SK-N-SH (cell line): ENCODE results near the gene ANKMY2. TPM values are rescaled to one million over a fixed set of nuclear protein-coding genes. Genes with fewer than 3 reads are reported as not detected.

Experiments
- CTCF ChIA-PET: fragments of 300-600, 350-600 bp; formaldehyde crosslinking; extraction: SDS; loops from one replicate; lab custom pipeline; 2021; lab: Yijun Ruan, JAX
- POLR2A ChIA-PET: fragments of 350-600 bp; sonication (Branson Sonifier 250); formaldehyde crosslinking; extraction: SDS; loops from one replicate; lab custom pipeline; 2020; ENCODE audit warnings: antibody characterized with exemption, inconsistent platforms; lab: Yijun Ruan, JAX
- DNase-seq: peaks from one replicate; pipeline ENCODE4 v3.0.0; 2012
- H2AFZ ChIP-seq: fragments of 200-600 bp; sonication (generic); 2 replicates; pipeline ENCODE4 v1.8.1; 2016; ENCODE audit warnings: antibody characterized with exemption, mild to moderate bottlenecking, low read depth
- H3F3A ChIP-seq: fragments of 200-600 bp; sonication (generic); replicated peaks from 2 replicates; pipeline ENCODE3; 2016; ENCODE audit warnings: antibody characterized with exemption, mild to moderate bottlenecking; ENCODE audit not compliant: insufficient read depth
- H3K27ac ChIP-seq, 2 experiments: fragments of 200-500 bp in 1 of 2; fragments of 200-600 bp in 1 of 2; sonication (Bioruptor generic) in 1 of 2; sonication (generic), shearing (Covaris generic) in 1 of 2; 2 replicates each; pipeline versions ENCODE4 v1.5.1 to v1.6.1; 2014 to 2016; ENCODE audit warnings: low read depth in 2 of 2, inconsistent platforms in 1 of 2, low read length in 1 of 2, mild to moderate bottlenecking in 1 of 2, mixed read lengths in 1 of 2
- H3K27me3 ChIP-seq: fragments of 200-600 bp; sonication (generic), shearing (Covaris generic); 2 replicates; pipeline ENCODE4 v1.6.1; 2016; ENCODE audit warnings: mixed run types; ENCODE audit not compliant: insufficient read depth
- H3K36me3 ChIP-seq, 2 experiments: fragments of 200-500 bp in 1 of 2; fragments of 200-600 bp in 1 of 2; sonication (Bioruptor generic) in 1 of 2; sonication (generic) in 1 of 2; replicated peaks in 1 of 2; 2 replicates each; pipeline versions ENCODE3 to v1.5.1; 2014 to 2016; ENCODE audit warnings: low read length in 1 of 2, mild to moderate bottlenecking in 1 of 2; ENCODE audit not compliant: insufficient read depth in 2 of 2, control insufficient read depth in 1 of 2
- H3K4me1 ChIP-seq, 2 experiments: fragments of 200-500 bp in 1 of 2; fragments of 200-600 bp in 1 of 2; sonication (Bioruptor generic) in 1 of 2; sonication (generic), shearing (Covaris generic) in 1 of 2; 2 replicates each; pipeline versions ENCODE4 v1.5.1 to v1.6.1; 2014 to 2016; ENCODE audit warnings: low read depth in 1 of 2, low read length in 1 of 2, mixed run types in 1 of 2; ENCODE audit not compliant: insufficient read depth in 2 of 2, control insufficient read depth in 1 of 2
- H3K4me2 ChIP-seq: fragments of 200-600 bp; sonication (generic), shearing (Covaris generic); 2 replicates; pipeline ENCODE4 v1.6.1; 2017; ENCODE audit warnings: mixed run types
- H3K4me3 ChIP-seq, 2 experiments: fragments of 200-500 bp in 1 of 2; fragments of 200-600 bp in 1 of 2; sonication (Bioruptor generic) in 1 of 2; sonication (generic), shearing (Covaris generic) in 1 of 2; 2 replicates each; pipeline versions ENCODE4 v1.5.1 to v1.8.1; 2014 to 2016; ENCODE audit warnings: low read depth in 2 of 2, inconsistent platforms in 1 of 2, low read length in 1 of 2, mild to moderate bottlenecking in 1 of 2, mixed read lengths in 1 of 2, moderate library complexity in 1 of 2
- H3K79me2 ChIP-seq: fragments of 200-600 bp; sonication (generic); 2 replicates; pipeline ENCODE4 v1.8.1; 2017; ENCODE audit warnings: mild to moderate bottlenecking; ENCODE audit not compliant: insufficient read depth
- H3K9ac ChIP-seq: fragments of 200-600 bp; sonication (generic); 2 replicates; pipeline ENCODE4 v1.6.1; 2017; ENCODE audit warnings: mixed run types
- H3K9me2 ChIP-seq: fragments of 200-600 bp; sonication (generic); 2 replicates; pipeline ENCODE4 v1.6.1; 2017; ENCODE audit warnings: mixed run types
- H3K9me3 ChIP-seq: fragments of 200-600 bp; sonication (generic); 2 replicates; pipeline ENCODE4 v1.6.1; 2017; ENCODE audit warnings: mixed run types, mild to moderate bottlenecking, moderate library complexity
- H4K20me1 ChIP-seq: fragments of 200-600 bp; sonication (generic); 2 replicates; pipeline ENCODE4 v1.6.1; 2017; ENCODE audit warnings: mild to moderate bottlenecking, mixed run types; ENCODE audit not compliant: insufficient read depth
- EP300 ChIP-seq, 2 experiments: IDR thresholded peaks; 2 replicates each; pipeline versions ENCODE4 v1.4.0 to v1.6.1; 2012; ENCODE audit warnings: borderline replicate concordance in 1 of 2, low read depth in 1 of 2, low read length in 1 of 2
- FOXJ3 ChIP-seq: sonication (generic); formaldehyde crosslinking; IDR thresholded peaks from 2 replicates; pipeline ENCODE4 v1.5.1; 2020; ENCODE audit warnings: mild to moderate bottlenecking, missing genetic modification reagents
- GABPA ChIP-seq: IDR thresholded peaks from 2 replicates; pipeline ENCODE4 v1.4.0; 2012; ENCODE audit warnings: low read depth, mild to moderate bottlenecking
- JUND ChIP-seq: IDR thresholded peaks from 2 replicates; pipeline ENCODE4 v1.4.0; 2012
- MEF2A ChIP-seq: IDR thresholded peaks from 2 replicates; pipeline ENCODE4 v1.4.0; 2012; ENCODE audit warnings: low read depth, borderline replicate concordance
- MXI1 ChIP-seq: IDR thresholded peaks from 2 replicates; pipeline ENCODE4 v1.6.1; 2012; ENCODE audit warnings: mild to moderate bottlenecking, low read depth, low read length, improper control_type of control experiment
- NFIC ChIP-seq: IDR thresholded peaks from 2 replicates; pipeline ENCODE4 v1.4.0; 2012; ENCODE audit warnings: borderline replicate concordance
- RXRA ChIP-seq: IDR thresholded peaks from 2 replicates; pipeline ENCODE4 v1.4.0; 2012; ENCODE audit warnings: low read depth, mild to moderate bottlenecking, borderline replicate concordance
- SMC3 ChIP-seq: IDR thresholded peaks from 2 replicates; pipeline ENCODE4 v1.6.1; 2012; ENCODE audit warnings: low read depth, low read length, improper control_type of control experiment
- TAF1 ChIP-seq: IDR thresholded peaks from 2 replicates; pipeline ENCODE4 v1.6.1; 2012; ENCODE audit warnings: low read depth, mild to moderate bottlenecking, low read length, moderate library complexity, borderline replicate concordance
- TCF12 ChIP-seq: IDR thresholded peaks from 2 replicates; pipeline ENCODE4 v1.4.0; 2012
- TEAD4 ChIP-seq: IDR thresholded peaks from 2 replicates; pipeline ENCODE4 v1.4.0; 2012; ENCODE audit warnings: mild to moderate bottlenecking, borderline replicate concordance; ENCODE audit not compliant: insufficient read depth
- YY1 ChIP-seq: IDR thresholded peaks from 2 replicates; pipeline ENCODE4 v1.4.0; 2012; ENCODE audit warnings: low read depth, mild to moderate bottlenecking
- WGBS: methylation state at CpG from one replicate; pipeline ENCODE4 v1.1.6; 2017; ENCODE audit warnings: low lambda C conversion rate; 5-methylcytosine and 5-hydroxymethylcytosine counted together
- polyA plus RNA-seq, 3 experiments: library from polyadenylated mRNA; depleted of rRNA; stranded (reverse); fragments of >200 nt; gene quantifications; 2 replicates each; pipeline ENCODE4 v1.2.3, GENCODE V29; 2012
- TF ChIP-seq, protein P1 (sequence below): fragments of 150-350 bp; IDR thresholded peaks from 2 replicates; pipeline ENCODE4 v1.6.1; 2016; ENCODE audit warnings: mild to moderate bottlenecking, low read depth, low read length
- TF ChIP-seq, protein P2 (sequence below): IDR thresholded peaks from 2 replicates; pipeline ENCODE4 v1.4.0; 2012; ENCODE audit warnings: low read depth, borderline replicate concordance
- TF ChIP-seq, protein P3 (sequence below): fragments of 150-350 bp; IDR thresholded peaks from 2 replicates; pipeline ENCODE4 v1.6.1; 2017; ENCODE audit warnings: antibody characterized with exemption, low read length, low read depth, borderline replicate concordance
- TF ChIP-seq, protein P4 (sequence below): IDR thresholded peaks from 2 replicates; pipeline ENCODE4 v1.4.0; 2012; ENCODE audit warnings: low read depth, borderline replicate concordance

Gene ANKMY2
- polyA plus RNA-seq, 1 of the 3 experiments (the other 2 are of a cell fraction), result 15.8 TPM

DNA sequence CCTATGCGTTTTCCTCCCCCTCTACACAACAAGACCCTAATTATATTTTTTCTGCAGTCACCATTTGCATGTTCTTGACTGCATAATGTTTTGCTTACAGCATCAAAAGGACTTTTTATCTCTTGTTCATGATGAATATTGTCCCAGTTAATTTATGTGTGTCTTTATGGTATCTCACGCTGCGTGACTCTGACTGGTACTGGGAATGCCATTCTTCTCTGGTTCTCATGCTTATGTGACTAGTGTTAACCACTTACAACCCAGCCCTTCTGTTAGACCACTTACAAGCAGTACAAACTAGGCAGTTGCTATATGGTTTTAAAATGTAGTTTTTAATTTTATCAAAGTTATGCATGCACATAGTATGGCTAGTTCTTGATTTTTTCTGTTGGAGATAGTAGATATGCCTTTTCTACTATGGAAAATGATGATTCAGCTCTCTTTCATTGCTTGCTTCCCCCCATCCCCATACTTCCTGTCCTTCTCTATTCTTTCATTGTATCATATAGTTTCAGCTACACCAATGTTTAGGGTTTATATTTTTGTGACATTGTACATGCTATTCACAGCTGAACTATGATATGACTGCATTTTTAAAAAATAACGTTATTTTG, 25.3 kb upstream of the ANKMY2 start:
- no peak for DNase-seq
- H3K36me3 ChIP-seq, result peaks cover 16 to 23% of the 10 kb centered on the region in 2 experiments
- no peaks in the 10 kb centered on the region for H3K27me3 ChIP-seq
- no peak overlapping the region for H2AFZ ChIP-seq
- TF ChIP-seq EP300 (IDR thresholded peaks at IDR 0.05; ENCODE audit: borderline replicate concordance in 1 of 2, low read depth in 1 of 2, low read length in 1 of 2) (no peak), RXRA (no peak), TCF12 (no peak), NFIC (no peak), TAF1 (no peak), SMC3 (no peak), JUND (no peak), YY1 (no peak), MEF2A (no peak), MXI1 (no peak), TEAD4 (no peak), FOXJ3 (CRISPR knock-in tag) (no peak), GABPA (no peak)
- TF ChIP-seq, protein P1, sequence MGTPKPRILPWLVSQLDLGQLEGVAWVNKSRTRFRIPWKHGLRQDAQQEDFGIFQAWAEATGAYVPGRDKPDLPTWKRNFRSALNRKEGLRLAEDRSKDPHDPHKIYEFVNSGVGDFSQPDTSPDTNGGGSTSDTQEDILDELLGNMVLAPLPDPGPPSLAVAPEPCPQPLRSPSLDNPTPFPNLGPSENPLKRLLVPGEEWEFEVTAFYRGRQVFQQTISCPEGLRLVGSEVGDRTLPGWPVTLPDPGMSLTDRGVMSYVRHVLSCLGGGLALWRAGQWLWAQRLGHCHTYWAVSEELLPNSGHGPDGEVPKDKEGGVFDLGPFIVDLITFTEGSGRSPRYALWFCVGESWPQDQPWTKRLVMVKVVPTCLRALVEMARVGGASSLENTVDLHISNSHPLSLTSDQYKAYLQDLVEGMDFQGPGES, result no peak
- TF ChIP-seq, protein P2, sequence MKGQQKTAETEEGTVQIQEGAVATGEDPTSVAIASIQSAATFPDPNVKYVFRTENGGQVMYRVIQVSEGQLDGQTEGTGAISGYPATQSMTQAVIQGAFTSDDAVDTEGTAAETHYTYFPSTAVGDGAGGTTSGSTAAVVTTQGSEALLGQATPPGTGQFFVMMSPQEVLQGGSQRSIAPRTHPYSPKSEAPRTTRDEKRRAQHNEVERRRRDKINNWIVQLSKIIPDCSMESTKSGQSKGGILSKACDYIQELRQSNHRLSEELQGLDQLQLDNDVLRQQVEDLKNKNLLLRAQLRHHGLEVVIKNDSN, result no peak
- TF ChIP-seq, protein P3, sequence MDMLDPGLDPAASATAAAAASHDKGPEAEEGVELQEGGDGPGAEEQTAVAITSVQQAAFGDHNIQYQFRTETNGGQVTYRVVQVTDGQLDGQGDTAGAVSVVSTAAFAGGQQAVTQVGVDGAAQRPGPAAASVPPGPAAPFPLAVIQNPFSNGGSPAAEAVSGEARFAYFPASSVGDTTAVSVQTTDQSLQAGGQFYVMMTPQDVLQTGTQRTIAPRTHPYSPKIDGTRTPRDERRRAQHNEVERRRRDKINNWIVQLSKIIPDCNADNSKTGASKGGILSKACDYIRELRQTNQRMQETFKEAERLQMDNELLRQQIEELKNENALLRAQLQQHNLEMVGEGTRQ, result no peak
- TF ChIP-seq, protein P4, sequence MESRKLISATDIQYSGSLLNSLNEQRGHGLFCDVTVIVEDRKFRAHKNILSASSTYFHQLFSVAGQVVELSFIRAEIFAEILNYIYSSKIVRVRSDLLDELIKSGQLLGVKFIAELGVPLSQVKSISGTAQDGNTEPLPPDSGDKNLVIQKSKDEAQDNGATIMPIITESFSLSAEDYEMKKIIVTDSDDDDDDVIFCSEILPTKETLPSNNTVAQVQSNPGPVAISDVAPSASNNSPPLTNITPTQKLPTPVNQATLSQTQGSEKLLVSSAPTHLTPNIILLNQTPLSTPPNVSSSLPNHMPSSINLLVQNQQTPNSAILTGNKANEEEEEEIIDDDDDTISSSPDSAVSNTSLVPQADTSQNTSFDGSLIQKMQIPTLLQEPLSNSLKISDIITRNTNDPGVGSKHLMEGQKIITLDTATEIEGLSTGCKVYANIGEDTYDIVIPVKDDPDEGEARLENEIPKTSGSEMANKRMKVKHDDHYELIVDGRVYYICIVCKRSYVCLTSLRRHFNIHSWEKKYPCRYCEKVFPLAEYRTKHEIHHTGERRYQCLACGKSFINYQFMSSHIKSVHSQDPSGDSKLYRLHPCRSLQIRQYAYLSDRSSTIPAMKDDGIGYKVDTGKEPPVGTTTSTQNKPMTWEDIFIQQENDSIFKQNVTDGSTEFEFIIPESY, result no peak
- no peaks in the 10 kb centered on the region for H3K9me2 ChIP-seq
- no peak overlapping the region for H3K4me2 ChIP-seq
- H4K20me1 ChIP-seq, result no peaks in the 10 kb centered on the region
- 99% methylated on average over 4 of the region's 4 CpGs for WGBS
- H3K9ac ChIP-seq, result no peak overlapping the region
- CTCF ChIA-PET, result no interaction called here
- peaks cover 35% of the 10 kb centered on the region; the same call in 1 of the 2 replicates for H3K79me2 ChIP-seq
- H3K4me1 ChIP-seq, result peaks cover 7 to 31% of the 10 kb centered on the region in 2 experiments; a peak in 3 of 4 replicates
- H3K27ac ChIP-seq, result peak overlapping the region in 1 of 2 experiments; percentile 84; a peak in 1 of 4 replicates
- POLR2A ChIA-PET, result no interaction called here
- H3K4me3 ChIP-seq, result no peak overlapping the region
- H3K9me3 ChIP-seq, result no peaks in the 10 kb centered on the region
- H3F3A ChIP-seq, result peaks cover 30% of the 10 kb centered on the region
